Mammary epithelial cell (primary cell): ENCODE measurements around the gene TCP11.

Experiments
- EZH2 ChIP-seq: IDR thresholded peaks from 2 replicates; pipeline ENCODE4 v1.6.1; 2012; ENCODE audit warnings: low read length, inconsistent platforms, borderline replicate concordance
- TF ChIP-seq, protein P1 (sequence below), 2 donors: IDR thresholded peaks in 1 of 2; conservative IDR thresholded peaks in 1 of 2; 2 replicates each; pipeline ENCODE4 v1.5.1; 2011 to 2012; ENCODE audit warnings: inconsistent platforms in 2 of 2, low read length in 2 of 2, mild to moderate bottlenecking in 2 of 2, control low read depth in 1 of 2, low read depth in 1 of 2; ENCODE audit not compliant: insufficient read depth in 1 of 2; ENCODE audit errors: extremely low read depth in 1 of 2

DNA sequence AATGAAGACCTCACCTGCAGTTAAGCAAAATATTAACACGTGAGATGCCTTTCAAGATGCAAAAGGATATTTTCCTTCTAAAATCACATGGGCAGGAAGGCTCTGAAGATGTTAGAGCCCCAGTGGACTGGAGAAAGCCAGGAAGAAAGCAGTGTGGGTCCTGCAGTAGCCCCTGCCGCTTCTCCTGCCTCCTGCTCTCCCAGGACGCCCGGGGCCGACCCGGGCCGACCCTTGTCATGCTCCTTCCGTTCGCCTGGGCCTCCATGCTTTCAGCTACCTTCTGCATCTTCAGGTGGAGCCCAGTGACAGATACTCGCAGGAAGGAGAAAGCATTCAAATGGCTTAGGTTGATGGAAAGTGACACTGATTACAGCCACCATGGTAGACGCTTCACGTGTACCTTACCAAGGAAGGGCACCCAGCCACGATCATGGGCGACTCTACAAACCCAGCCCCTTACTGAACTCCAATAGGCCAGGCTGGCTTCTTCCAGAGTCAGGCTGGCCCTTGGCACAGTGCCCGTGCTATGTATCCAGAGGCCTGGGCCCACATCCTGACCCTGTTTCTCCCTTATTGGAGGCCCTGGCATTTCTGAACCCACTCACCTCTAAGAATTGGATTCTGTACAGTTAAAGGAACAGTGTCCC lies 69.0 kb downstream of the TCP11 start:
- TF ChIP-seq, protein P1, sequence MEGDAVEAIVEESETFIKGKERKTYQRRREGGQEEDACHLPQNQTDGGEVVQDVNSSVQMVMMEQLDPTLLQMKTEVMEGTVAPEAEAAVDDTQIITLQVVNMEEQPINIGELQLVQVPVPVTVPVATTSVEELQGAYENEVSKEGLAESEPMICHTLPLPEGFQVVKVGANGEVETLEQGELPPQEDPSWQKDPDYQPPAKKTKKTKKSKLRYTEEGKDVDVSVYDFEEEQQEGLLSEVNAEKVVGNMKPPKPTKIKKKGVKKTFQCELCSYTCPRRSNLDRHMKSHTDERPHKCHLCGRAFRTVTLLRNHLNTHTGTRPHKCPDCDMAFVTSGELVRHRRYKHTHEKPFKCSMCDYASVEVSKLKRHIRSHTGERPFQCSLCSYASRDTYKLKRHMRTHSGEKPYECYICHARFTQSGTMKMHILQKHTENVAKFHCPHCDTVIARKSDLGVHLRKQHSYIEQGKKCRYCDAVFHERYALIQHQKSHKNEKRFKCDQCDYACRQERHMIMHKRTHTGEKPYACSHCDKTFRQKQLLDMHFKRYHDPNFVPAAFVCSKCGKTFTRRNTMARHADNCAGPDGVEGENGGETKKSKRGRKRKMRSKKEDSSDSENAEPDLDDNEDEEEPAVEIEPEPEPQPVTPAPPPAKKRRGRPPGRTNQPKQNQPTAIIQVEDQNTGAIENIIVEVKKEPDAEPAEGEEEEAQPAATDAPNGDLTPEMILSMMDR (conservative IDR thresholded peaks at IDR 0.05 in 1 of 2, IDR thresholded peaks at IDR 0.05 in 1 of 2; ENCODE audit: extremely low read depth in 1 of 2, insufficient read depth in 1 of 2, low read depth in 1 of 2, low read length in 2 of 2): no peak
- TF ChIP-seq EZH2: no peak
